Measurements from ENCODE around the gene RNF4. TPM values are rescaled to one million over a fixed set of nuclear protein-coding genes. Genes with fewer than 3 reads are reported as not detected.
"Not testable (repeated sequence)": the region's sequence is repeated elsewhere in the genome, so short reads cannot be mapped to it uniquely, and the experiment has no call there.

Gene RNF4
- total and polyA plus RNA-seq, 8 donors, result 11.7 to 30.3 (median 23.3) TPM

- no peak for FAIRE-seq
Observed at GRCh38 chr4:2427383-2428334, 41.2 kb upstream of the RNF4 start.

DNA sequence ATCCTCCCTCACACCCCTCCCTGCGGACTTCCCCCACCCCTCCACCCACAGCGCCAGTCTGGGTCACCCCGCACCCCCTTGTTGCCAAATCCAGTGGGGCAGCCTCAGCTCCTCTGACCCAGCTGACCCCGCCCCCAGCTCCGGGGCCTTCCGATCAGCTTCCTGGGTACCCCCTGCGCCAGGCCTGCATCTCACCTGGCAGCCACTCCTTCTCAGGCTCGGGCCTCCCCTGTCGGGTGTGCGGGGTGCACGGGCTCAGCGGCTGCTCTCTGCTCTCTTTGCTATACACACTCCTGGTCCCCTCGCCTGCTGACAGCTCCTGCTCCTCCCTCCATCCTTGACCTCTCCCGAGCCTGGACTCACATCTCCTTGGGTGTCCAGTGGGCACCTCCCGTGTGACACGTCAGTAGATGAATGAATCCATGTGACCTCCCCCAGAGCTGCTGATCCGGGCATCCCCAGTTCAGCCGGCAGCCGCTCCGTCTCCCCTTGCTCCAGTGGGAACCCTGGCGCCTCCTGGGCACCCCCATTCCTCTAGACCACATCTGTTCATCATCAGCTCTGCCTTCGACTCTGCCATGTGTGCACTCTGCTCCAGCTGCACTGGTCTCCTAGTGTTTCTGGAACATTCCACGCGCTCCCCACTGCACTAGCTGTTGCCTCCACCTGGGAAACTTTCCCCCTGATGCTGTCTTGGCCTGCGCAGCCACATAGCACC lies 40.3 kb upstream of the RNF4 start:
- WGBS, 2 donors, result 86% methylated on average over 25 of the region's 25 CpGs
- FAIRE-seq (no peak), ATAC-seq (no peak), DNase-seq (peak in 1 of 6 donors; percentile 63)
- H3K36me3 ChIP-seq, result no peaks in the 10 kb centered on the region
- peaks cover 0 to 3% (median 0%) of the 10 kb centered on the region in 3 donors for H3K4me1 ChIP-seq
- intact Hi-C loops (cut with DNase I), result no loop called here
- no peak overlapping the region for H3K4me3 ChIP-seq
- TF ChIP-seq, protein P1, sequence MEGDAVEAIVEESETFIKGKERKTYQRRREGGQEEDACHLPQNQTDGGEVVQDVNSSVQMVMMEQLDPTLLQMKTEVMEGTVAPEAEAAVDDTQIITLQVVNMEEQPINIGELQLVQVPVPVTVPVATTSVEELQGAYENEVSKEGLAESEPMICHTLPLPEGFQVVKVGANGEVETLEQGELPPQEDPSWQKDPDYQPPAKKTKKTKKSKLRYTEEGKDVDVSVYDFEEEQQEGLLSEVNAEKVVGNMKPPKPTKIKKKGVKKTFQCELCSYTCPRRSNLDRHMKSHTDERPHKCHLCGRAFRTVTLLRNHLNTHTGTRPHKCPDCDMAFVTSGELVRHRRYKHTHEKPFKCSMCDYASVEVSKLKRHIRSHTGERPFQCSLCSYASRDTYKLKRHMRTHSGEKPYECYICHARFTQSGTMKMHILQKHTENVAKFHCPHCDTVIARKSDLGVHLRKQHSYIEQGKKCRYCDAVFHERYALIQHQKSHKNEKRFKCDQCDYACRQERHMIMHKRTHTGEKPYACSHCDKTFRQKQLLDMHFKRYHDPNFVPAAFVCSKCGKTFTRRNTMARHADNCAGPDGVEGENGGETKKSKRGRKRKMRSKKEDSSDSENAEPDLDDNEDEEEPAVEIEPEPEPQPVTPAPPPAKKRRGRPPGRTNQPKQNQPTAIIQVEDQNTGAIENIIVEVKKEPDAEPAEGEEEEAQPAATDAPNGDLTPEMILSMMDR (IDR thresholded peaks at IDR 0.05), result no peak
- H3K27ac ChIP-seq, result no peak overlapping the region
- H3K9me3 ChIP-seq, result no peaks in the 10 kb centered on the region
- no peaks in the 10 kb centered on the region for H3K27me3 ChIP-seq

More at GRCh38 chr4:2427383-2428334, 41.2 kb upstream of the RNF4 start:
- no peaks in the 10 kb centered on the region for H3K36me3 ChIP-seq
- H3K4me1 ChIP-seq, result peaks cover 0 to 3% (median 0%) of the 10 kb centered on the region in 3 donors
- intact Hi-C loops (cut with DNase I), result no loop called here
- no peak for ATAC-seq
- no peak overlapping the region for H3K4me3 ChIP-seq
- TF ChIP-seq, protein P1 (IDR thresholded peaks at IDR 0.05), result no peak
- 90 to 92% methylated on average over 23 of the region's 23 CpGs for WGBS, 2 donors
- peak in 1 of 6 donors; percentile 70 for DNase-seq
- H3K9me3 ChIP-seq, result no peaks in the 10 kb centered on the region
- no peak overlapping the region for H3K27ac ChIP-seq
- H3K27me3 ChIP-seq, result no peaks in the 10 kb centered on the region

DNA sequence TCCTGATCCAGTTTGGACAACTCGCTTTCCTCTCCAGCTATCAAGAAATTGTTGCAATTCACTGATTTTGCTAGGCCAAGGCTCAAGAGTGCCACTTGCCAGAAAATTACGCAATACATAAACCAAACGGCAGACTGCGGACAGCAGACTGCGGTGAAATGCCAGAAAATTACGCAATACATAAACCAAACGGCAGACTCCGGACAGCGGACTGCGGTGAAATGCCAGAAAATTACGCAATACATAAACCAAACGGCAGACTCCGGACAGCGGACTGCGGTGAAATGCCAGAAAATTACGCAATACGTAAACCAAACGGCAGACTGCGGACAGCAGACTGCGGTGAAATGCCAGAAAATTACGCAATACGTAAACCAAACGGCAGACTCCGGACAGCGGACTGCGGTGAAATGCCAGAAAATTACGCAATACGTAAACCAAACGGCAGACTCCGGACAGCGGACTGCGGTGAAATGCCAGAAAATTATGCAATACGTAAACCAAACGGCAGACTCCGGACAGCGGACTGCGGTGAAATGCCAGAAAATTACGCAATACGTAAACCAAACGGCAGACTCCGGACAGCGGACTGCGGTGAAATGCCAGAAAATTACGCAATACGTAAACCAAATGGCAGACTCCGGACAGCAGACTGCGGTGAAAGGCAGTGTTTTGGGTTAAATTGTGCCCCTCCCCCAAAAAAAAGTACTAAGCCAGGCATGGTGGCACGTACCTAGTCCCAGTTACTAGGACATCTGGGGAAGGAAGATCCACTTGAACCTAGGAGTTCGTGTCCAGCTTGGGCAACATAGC lies 38.8 kb upstream of the RNF4 start:
- H3K27ac ChIP-seq, result peak overlapping the region in 2 of 4 donors; percentile 44 to 68
- DNase-seq (peak in 1 of 6 donors; percentile 66), ATAC-seq (peak; percentile 51 to 77 (median 63))
- H3K4me3 ChIP-seq; H3K27me3 ChIP-seq; intact Hi-C loops (cut with DNase I); H3K36me3 ChIP-seq; H3K4me1 ChIP-seq; H3K9me3 ChIP-seq; FAIRE-seq: not testable (repeated sequence)
- whole genome bisulfite sequencing, 2 donors, result 25 to 37% methylated on average over 28 to 29 of the region's 49 CpGs

DNA sequence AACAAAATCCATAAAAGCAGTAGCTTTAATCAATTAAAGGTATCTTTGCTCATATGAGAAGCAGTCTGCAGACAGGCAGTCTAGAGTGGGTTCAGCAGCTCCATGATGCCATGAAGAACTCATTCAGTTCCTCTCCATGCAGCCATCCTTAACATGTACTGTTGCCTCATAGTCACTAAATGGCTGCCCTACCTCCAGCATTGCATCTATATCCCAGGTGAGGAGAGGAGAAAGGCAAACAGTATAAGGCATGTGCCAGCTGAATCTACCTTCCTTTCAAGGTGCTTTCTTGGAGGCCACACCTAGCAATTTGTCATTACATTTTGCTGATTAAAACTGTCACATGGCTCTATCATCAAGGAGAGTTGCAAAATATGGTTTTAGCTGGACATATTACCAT lies 36.9 kb upstream of the RNF4 start:
- peaks cover 0 to 3% (median 0%) of the 10 kb centered on the region in 3 donors for H3K4me1 ChIP-seq
- TF ChIP-seq, protein P1 (IDR thresholded peaks at IDR 0.05), result no peak
- H3K36me3 ChIP-seq, result no peaks in the 10 kb centered on the region
- no peak overlapping the region for H3K27ac ChIP-seq
- H3K27me3 ChIP-seq, result no peaks in the 10 kb centered on the region
- FAIRE-seq (no peak), DNase-seq (no peak), ATAC-seq (no peak)
- no peaks in the 10 kb centered on the region for H3K9me3 ChIP-seq
- no peak overlapping the region for H3K4me3 ChIP-seq
- intact Hi-C loops (cut with DNase I), result no loop called here

All from pancreas (tissue), 10 donors.